ENCODE data around the gene POLD4. TPM values are rescaled to one million over a fixed set of nuclear protein-coding genes. Genes with fewer than 3 reads are reported as not detected.

The POLD4 gene
- total RNA-seq, 1 donor: 59.4 TPM

- DNase-seq (ENCODE audit: insufficient read length, low spot score, missing footprints): no peak
- H3K4me1 ChIP-seq (ENCODE audit: insufficient read depth, low read length): peaks cover 28% of the 10 kb centered on the region
- no peaks in the 10 kb centered on the region for H3K27me3 ChIP-seq (ENCODE audit: insufficient read depth, low read length)
- H3K36me3 ChIP-seq (ENCODE audit: insufficient read depth, low read length): no peaks in the 10 kb centered on the region
- H3K9me3 ChIP-seq (ENCODE audit: low read depth, low read length): no peaks in the 10 kb centered on the region
- H3K4me2 ChIP-seq (ENCODE audit: insufficient read depth, low read length): no peak overlapping the region
- H2AFZ ChIP-seq (ENCODE audit: low read length): no peak overlapping the region
- TF ChIP-seq CTCF (IDR thresholded peaks at IDR 0.05; ENCODE audit: extremely low read depth, low read depth, low read length): no peak
- H4K20me1 ChIP-seq (ENCODE audit: insufficient read depth, low read length): peaks cover 3% of the 10 kb centered on the region
- H3K79me2 ChIP-seq (ENCODE audit: insufficient read depth, low read length): no peaks in the 10 kb centered on the region
- no peak overlapping the region for H3K4me3 ChIP-seq (ENCODE audit: insufficient read depth, low read length)
- no peak overlapping the region for H3K27ac ChIP-seq (ENCODE audit: low read depth, low read length)
These were observed 8.0 kb downstream of the POLD4 start for GRCh38 chr11:67345247-67345919.

- no peak for TF ChIP-seq CTCF (IDR thresholded peaks at IDR 0.05; ENCODE audit: extremely low read depth, low read depth, low read length)
- no peak for DNase-seq (ENCODE audit: insufficient read length, low spot score, missing footprints)
- Histone ChIP-seq H2AFZ (ENCODE audit: low read length) (no peak overlapping the region), H3K4me1 (ENCODE audit: insufficient read depth, low read length) (peaks cover 23% of the 10 kb centered on the region), H3K27ac (ENCODE audit: low read depth, low read length) (no peak overlapping the region), H3K27me3 (ENCODE audit: insufficient read depth, low read length) (no peaks in the 10 kb centered on the region), H4K20me1 (ENCODE audit: insufficient read depth, low read length) (peaks cover 3% of the 10 kb centered on the region), H3K9me3 (ENCODE audit: low read depth, low read length) (no peaks in the 10 kb centered on the region), H3K36me3 (ENCODE audit: insufficient read depth, low read length) (no peaks in the 10 kb centered on the region), H3K4me2 (ENCODE audit: insufficient read depth, low read length) (no peak overlapping the region), H3K79me2 (ENCODE audit: insufficient read depth, low read length) (no peaks in the 10 kb centered on the region), H3K4me3 (ENCODE audit: insufficient read depth, low read length) (no peak overlapping the region)
These were observed 9.1 kb downstream of the POLD4 start for GRCh38 chr11:67344264-67344663.

- H3K9me3 ChIP-seq (ENCODE audit: low read depth, low read length): no peaks in the 10 kb centered on the region
- no peaks in the 10 kb centered on the region for H3K4me1 ChIP-seq (ENCODE audit: insufficient read depth, low read length)
- H3K79me2 ChIP-seq (ENCODE audit: insufficient read depth, low read length): no peaks in the 10 kb centered on the region
- H2AFZ ChIP-seq (ENCODE audit: low read length): no peak overlapping the region
- H3K4me3 ChIP-seq (ENCODE audit: insufficient read depth, low read length): no peak overlapping the region
- no peak overlapping the region for H3K4me2 ChIP-seq (ENCODE audit: insufficient read depth, low read length)
- H3K36me3 ChIP-seq (ENCODE audit: insufficient read depth, low read length): peaks cover 3% of the 10 kb centered on the region
- no peaks in the 10 kb centered on the region for H3K27me3 ChIP-seq (ENCODE audit: insufficient read depth, low read length)
- no peaks in the 10 kb centered on the region for H4K20me1 ChIP-seq (ENCODE audit: insufficient read depth, low read length)
- no peak overlapping the region for H3K27ac ChIP-seq (ENCODE audit: low read depth, low read length)
- DNase-seq (ENCODE audit: insufficient read length, low spot score, missing footprints): no peak
- TF ChIP-seq CTCF (IDR thresholded peaks at IDR 0.05; ENCODE audit: extremely low read depth, low read depth, low read length): no peak
These were observed 16.1 kb downstream of the POLD4 start for GRCh38 chr11:67337257-67337656.

GRCh38 chr11:67332081-67332691 lies 21.2 kb downstream of the POLD4 start:
- DNase-seq (ENCODE audit: insufficient read length, low spot score, missing footprints): no peak
- no peaks in the 10 kb centered on the region for H3K79me2 ChIP-seq (ENCODE audit: insufficient read depth, low read length)
- H4K20me1 ChIP-seq (ENCODE audit: insufficient read depth, low read length): no peaks in the 10 kb centered on the region
- H2AFZ ChIP-seq (ENCODE audit: low read length): no peak overlapping the region
- peaks cover under 1% of the 10 kb centered on the region for H3K36me3 ChIP-seq (ENCODE audit: insufficient read depth, low read length)
- no peak overlapping the region for H3K4me3 ChIP-seq (ENCODE audit: insufficient read depth, low read length)
- H3K27ac ChIP-seq (ENCODE audit: low read depth, low read length): no peak overlapping the region
- H3K27me3 ChIP-seq (ENCODE audit: insufficient read depth, low read length): no peaks in the 10 kb centered on the region
- no peak overlapping the region for H3K4me2 ChIP-seq (ENCODE audit: insufficient read depth, low read length)
- no peaks in the 10 kb centered on the region for H3K4me1 ChIP-seq (ENCODE audit: insufficient read depth, low read length)
- TF ChIP-seq CTCF (IDR thresholded peaks at IDR 0.05; ENCODE audit: extremely low read depth, low read depth, low read length): no peak
- H3K9me3 ChIP-seq (ENCODE audit: low read depth, low read length): no peaks in the 10 kb centered on the region
